K562 (cell line): Measurements from ENCODE around the gene ACTR3C. TPM values are rescaled to one million over a fixed set of nuclear protein-coding genes. Genes with fewer than 3 reads are reported as not detected.

ENCODE experiments used
- BACH1 ChIP-seq: fragments of 200-800 bp; sonication (Bioruptor generic); IDR thresholded peaks from 2 replicates; pipeline ENCODE4 v1.6.1; 2016; ENCODE audit warnings: missing genetic modification characterization, missing compliant biosample characterization
- CHD1 ChIP-seq: fragments of 200-600 bp; sonication (generic); IDR thresholded peaks from one replicate; pipeline ENCODE4 v1.6.1; 2012; ENCODE audit warnings: mild to moderate bottlenecking, moderate library complexity, low read length, inconsistent platforms
- ETV5 ChIP-seq: sonication (generic); formaldehyde crosslinking; IDR thresholded peaks from 2 replicates; pipeline ENCODE4 v1.4.0; 2020; ENCODE audit warnings: low read depth, mild to moderate bottlenecking, missing genetic modification reagents
- HDAC3 ChIP-seq: fragments of 450-650 bp; IDR thresholded peaks from 2 replicates; pipeline ENCODE4 v1.6.1; 2018; ENCODE audit warnings: borderline replicate concordance, mild to moderate bottlenecking, moderate library complexity; ENCODE audit not compliant: partially characterized antibody
- PCBP1 ChIP-seq: fragments of 200-400 bp; formaldehyde crosslinking; IDR thresholded peaks from 2 replicates; pipeline ENCODE4 v1.6.1; 2018; ENCODE audit warnings: mild to moderate bottlenecking, low read depth, low read length; ENCODE audit not compliant: poor library complexity, severe bottlenecking
- PHF21A ChIP-seq: fragments of 450-650 bp; IDR thresholded peaks from 2 replicates; pipeline ENCODE4 v1.6.1; 2017; ENCODE audit warnings: low read depth, borderline replicate concordance
- TARDBP ChIP-seq: fragments of 450-650 bp; IDR thresholded peaks from 2 replicates; pipeline ENCODE4 v1.6.1; 2016
- polyA plus RNA-seq, 8 experiments: library from polyadenylated mRNA; depleted of rRNA in 4 of 8; stranded (reverse) in 5 of 8; unstranded in 3 of 8; fragments of >200 nt; fragmentation: Nextera tagmentation in 2 of 8; fragmentation: Illumina TruSeq in 1 of 8; extraction: Ambion mirVana in 2 of 8; extraction: Trizol in 1 of 8; gene quantifications; 2 replicates each; pipeline versions ENCODE4 v1.2.1 to v1.2.3, GENCODE V29; 2011 to 2014; ENCODE audit warnings: inconsistent platforms in 1 of 8, missing spikeins in 1 of 8
- total RNA-seq, 7 experiments: library from RNA; depleted of rRNA in 6 of 7; stranded (reverse); fragments of >200 nt in 6 of 7; fragmentation: Illumina TruSeq in 2 of 7; extraction: Trizol in 2 of 7; gene quantifications; 2 replicates each; pipeline versions ENCODE4 v1.2.1 to v1.2.3, GENCODE V29; 2011 to 2021; ENCODE audit warnings: low replicate concordance in 1 of 7
- TF ChIP-seq, protein P1 (sequence below): sonication (generic); formaldehyde crosslinking; IDR thresholded peaks from 2 replicates; pipeline ENCODE4 v1.8.0; 2023; ENCODE audit warnings: missing genetic modification reagents, mild to moderate bottlenecking, borderline replicate concordance
- TF ChIP-seq, protein P2 (sequence below), 2 experiments: fragments of 450-650 bp; conservative IDR thresholded peaks; 2 replicates each; pipeline ENCODE4 v1.6.1; 2017; ENCODE audit warnings: mild to moderate bottlenecking in 2 of 2, moderate library complexity in 2 of 2
- TF ChIP-seq, protein P3 (sequence below): sonication (generic); formaldehyde crosslinking; IDR thresholded peaks from 2 replicates; pipeline ENCODE4 v1.4.0; 2020; ENCODE audit warnings: mild to moderate bottlenecking, missing genetic modification reagents
- TF ChIP-seq, protein P4 (sequence below), 2 experiments: fragments of 450-650 bp in 1 of 2; IDR thresholded peaks; 2 replicates each; pipeline ENCODE4 v1.6.1; 2011 to 2017; ENCODE audit warnings: low read depth in 2 of 2, antibody characterized with exemption in 1 of 2, borderline replicate concordance in 1 of 2, low read length in 1 of 2, mild to moderate bottlenecking in 1 of 2, mixed read lengths in 1 of 2; ENCODE audit not compliant: control insufficient read depth in 1 of 2
- TF ChIP-seq, protein P5 (sequence below): sonication (generic); formaldehyde crosslinking; IDR thresholded peaks from 2 replicates; pipeline ENCODE4 v1.9.0; 2022; ENCODE audit warnings: mild to moderate bottlenecking, missing genetic modification reagents

ACTR3C gene
- total and polyA plus RNA-seq, 9 of the 15 experiments (the other 6 are each of a cell fraction or from before 2014, with no cell fraction given) = 9.0 to 35.4 (median 13.3) TPM

DNA sequence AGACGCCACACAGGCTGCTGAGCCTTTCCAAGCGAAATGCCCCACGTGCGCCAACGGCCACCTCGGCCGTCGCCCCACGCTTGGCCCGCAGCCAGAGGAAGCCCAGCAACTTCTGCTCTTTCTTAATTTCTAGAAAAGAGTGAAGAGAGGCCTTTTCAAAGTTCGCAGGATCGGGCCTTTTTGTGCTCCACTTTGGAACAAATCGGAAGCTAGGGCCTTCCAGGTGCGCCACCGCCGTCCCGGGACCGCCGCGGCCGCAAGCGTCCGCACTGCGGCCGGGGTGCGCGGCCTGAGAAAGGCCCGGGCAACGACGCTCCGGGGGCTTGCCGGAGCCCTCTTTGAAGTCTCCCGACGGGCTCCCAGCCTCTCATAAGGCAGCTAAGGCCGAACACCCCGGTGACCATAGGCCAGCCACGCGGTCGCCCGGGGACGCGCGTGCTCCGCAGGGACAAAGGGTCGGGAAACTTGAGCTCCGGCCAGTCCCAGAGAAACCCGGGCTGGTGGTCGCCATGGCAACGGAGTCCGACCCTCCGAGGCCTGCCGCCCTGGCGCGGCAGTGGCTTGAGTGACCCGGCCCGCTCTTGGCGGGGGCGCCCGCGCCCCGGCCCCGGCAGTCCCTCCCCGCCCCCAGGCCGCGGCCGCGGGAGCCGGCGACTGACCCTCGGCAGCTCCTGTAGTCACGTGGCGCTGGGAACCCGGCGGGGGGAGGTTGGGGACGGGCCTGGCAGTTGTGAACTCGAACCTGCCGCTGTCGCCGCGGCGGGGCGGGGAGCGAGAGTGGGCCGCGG, 44.9 kb upstream of the ACTR3C start, which contains the start of gene REPIN1 (continued):
- TF ChIP-seq, protein P1, sequence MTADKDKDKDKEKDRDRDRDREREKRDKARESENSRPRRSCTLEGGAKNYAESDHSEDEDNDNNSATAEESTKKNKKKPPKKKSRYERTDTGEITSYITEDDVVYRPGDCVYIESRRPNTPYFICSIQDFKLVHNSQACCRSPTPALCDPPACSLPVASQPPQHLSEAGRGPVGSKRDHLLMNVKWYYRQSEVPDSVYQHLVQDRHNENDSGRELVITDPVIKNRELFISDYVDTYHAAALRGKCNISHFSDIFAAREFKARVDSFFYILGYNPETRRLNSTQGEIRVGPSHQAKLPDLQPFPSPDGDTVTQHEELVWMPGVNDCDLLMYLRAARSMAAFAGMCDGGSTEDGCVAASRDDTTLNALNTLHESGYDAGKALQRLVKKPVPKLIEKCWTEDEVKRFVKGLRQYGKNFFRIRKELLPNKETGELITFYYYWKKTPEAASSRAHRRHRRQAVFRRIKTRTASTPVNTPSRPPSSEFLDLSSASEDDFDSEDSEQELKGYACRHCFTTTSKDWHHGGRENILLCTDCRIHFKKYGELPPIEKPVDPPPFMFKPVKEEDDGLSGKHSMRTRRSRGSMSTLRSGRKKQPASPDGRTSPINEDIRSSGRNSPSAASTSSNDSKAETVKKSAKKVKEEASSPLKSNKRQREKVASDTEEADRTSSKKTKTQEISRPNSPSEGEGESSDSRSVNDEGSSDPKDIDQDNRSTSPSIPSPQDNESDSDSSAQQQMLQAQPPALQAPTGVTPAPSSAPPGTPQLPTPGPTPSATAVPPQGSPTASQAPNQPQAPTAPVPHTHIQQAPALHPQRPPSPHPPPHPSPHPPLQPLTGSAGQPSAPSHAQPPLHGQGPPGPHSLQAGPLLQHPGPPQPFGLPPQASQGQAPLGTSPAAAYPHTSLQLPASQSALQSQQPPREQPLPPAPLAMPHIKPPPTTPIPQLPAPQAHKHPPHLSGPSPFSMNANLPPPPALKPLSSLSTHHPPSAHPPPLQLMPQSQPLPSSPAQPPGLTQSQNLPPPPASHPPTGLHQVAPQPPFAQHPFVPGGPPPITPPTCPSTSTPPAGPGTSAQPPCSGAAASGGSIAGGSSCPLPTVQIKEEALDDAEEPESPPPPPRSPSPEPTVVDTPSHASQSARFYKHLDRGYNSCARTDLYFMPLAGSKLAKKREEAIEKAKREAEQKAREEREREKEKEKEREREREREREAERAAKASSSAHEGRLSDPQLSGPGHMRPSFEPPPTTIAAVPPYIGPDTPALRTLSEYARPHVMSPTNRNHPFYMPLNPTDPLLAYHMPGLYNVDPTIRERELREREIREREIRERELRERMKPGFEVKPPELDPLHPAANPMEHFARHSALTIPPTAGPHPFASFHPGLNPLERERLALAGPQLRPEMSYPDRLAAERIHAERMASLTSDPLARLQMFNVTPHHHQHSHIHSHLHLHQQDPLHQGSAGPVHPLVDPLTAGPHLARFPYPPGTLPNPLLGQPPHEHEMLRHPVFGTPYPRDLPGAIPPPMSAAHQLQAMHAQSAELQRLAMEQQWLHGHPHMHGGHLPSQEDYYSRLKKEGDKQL = no peak; the same call in none of the 2 replicates
- TF ChIP-seq PCBP1 (peak; percentile 96), BACH1 (no peak; the same call in 1 of the 2 replicates), HDAC3 (no peak), CHD1 (peak; percentile 92), TARDBP (peak; percentile 69), PHF21A (no peak), ETV5 (CRISPR knock-in tag) (0 out of 2 replicates have a peak, but pooled peaks have one; percentile 25)
- TF ChIP-seq, protein P2, sequence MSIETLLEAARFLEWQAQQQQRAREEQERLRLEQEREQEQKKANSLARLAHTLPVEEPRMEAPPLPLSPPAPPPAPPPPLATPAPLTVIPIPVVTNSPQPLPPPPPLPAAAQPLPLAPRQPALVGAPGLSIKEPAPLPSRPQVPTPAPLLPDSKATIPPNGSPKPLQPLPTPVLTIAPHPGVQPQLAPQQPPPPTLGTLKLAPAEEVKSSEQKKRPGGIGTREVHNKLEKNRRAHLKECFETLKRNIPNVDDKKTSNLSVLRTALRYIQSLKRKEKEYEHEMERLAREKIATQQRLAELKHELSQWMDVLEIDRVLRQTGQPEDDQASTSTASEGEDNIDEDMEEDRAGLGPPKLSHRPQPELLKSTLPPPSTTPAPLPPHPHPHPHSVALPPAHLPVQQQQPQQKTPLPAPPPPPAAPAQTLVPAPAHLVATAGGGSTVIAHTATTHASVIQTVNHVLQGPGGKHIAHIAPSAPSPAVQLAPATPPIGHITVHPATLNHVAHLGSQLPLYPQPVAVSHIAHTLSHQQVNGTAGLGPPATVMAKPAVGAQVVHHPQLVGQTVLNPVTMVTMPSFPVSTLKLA (conservative IDR thresholded peaks at IDR 0.05) = peak; percentile 73 to 83
- TF ChIP-seq, protein P3, sequence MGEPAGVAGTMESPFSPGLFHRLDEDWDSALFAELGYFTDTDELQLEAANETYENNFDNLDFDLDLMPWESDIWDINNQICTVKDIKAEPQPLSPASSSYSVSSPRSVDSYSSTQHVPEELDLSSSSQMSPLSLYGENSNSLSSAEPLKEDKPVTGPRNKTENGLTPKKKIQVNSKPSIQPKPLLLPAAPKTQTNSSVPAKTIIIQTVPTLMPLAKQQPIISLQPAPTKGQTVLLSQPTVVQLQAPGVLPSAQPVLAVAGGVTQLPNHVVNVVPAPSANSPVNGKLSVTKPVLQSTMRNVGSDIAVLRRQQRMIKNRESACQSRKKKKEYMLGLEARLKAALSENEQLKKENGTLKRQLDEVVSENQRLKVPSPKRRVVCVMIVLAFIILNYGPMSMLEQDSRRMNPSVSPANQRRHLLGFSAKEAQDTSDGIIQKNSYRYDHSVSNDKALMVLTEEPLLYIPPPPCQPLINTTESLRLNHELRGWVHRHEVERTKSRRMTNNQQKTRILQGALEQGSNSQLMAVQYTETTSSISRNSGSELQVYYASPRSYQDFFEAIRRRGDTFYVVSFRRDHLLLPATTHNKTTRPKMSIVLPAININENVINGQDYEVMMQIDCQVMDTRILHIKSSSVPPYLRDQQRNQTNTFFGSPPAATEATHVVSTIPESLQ = peak; percentile 71; the same call in 1 of the 2 replicates
- TF ChIP-seq, protein P4, sequence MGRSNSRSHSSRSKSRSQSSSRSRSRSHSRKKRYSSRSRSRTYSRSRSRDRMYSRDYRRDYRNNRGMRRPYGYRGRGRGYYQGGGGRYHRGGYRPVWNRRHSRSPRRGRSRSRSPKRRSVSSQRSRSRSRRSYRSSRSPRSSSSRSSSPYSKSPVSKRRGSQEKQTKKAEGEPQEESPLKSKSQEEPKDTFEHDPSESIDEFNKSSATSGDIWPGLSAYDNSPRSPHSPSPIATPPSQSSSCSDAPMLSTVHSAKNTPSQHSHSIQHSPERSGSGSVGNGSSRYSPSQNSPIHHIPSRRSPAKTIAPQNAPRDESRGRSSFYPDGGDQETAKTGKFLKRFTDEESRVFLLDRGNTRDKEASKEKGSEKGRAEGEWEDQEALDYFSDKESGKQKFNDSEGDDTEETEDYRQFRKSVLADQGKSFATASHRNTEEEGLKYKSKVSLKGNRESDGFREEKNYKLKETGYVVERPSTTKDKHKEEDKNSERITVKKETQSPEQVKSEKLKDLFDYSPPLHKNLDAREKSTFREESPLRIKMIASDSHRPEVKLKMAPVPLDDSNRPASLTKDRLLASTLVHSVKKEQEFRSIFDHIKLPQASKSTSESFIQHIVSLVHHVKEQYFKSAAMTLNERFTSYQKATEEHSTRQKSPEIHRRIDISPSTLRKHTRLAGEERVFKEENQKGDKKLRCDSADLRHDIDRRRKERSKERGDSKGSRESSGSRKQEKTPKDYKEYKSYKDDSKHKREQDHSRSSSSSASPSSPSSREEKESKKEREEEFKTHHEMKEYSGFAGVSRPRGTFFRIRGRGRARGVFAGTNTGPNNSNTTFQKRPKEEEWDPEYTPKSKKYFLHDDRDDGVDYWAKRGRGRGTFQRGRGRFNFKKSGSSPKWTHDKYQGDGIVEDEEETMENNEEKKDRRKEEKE (IDR thresholded peaks at IDR 0.05; ENCODE audit: borderline replicate concordance in 1 of 2, control insufficient read depth in 1 of 2, low read depth in 2 of 2, low read length in 1 of 2) = peak in 1 of 2 experiments; percentile 21; a peak in 1 of 4 replicates
- TF ChIP-seq, protein P5, sequence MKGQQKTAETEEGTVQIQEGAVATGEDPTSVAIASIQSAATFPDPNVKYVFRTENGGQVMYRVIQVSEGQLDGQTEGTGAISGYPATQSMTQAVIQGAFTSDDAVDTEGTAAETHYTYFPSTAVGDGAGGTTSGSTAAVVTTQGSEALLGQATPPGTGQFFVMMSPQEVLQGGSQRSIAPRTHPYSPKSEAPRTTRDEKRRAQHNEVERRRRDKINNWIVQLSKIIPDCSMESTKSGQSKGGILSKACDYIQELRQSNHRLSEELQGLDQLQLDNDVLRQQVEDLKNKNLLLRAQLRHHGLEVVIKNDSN (CRISPR knock-in tag) = peak; percentile 91
